ENCODE data around the gene NHSL2. TPM values are rescaled to one million over a fixed set of nuclear protein-coding genes. Genes with fewer than 3 reads are reported as not detected.

The NHSL2 gene
- total and polyA plus RNA-seq, 2 experiments from 2014 or later: 4.7 to 9.5 TPM

GRCh38 chrX:72124540-72125201, 214.0 kb downstream of the NHSL2 start:
- Histone ChIP-seq H4K20me1 (replicated peaks; ENCODE audit: insufficient read depth) (no peaks in the 10 kb centered on the region), H3K4me1 (ENCODE audit: insufficient read depth) (peaks cover 6% of the 10 kb centered on the region), H3K27ac (ENCODE audit: low read depth) (no peak overlapping the region), H3K9me2 (ENCODE audit: insufficient read depth) (no peaks in the 10 kb centered on the region), H3K79me2 (replicated peaks; ENCODE audit: insufficient read depth) (no peaks in the 10 kb centered on the region), H3K4me3 (no peak overlapping the region), H3K4me2 (0 out of 2 replicates have a peak overlapping the region, but pooled peaks have one; percentile 66), H3K36me3 (ENCODE audit: insufficient read depth) (no peaks in the 10 kb centered on the region), H2AFZ (no peak overlapping the region), H3K27me3 (ENCODE audit: insufficient read depth) (peaks cover 12% of the 10 kb centered on the region), H3F3A (replicated peaks; ENCODE audit: low read depth) (no peaks in the 10 kb centered on the region)
- no peak for DNase-seq (ENCODE audit: low spot score)
- no peak for TF ChIP-seq ETS1 (IDR thresholded peaks at IDR 0.05)
- Mint-ChIP-seq H3K36me3 (ENCODE audit: low read depth) (peaks cover 14% of the 10 kb centered on the region), H3K4me1 (peaks cover 46% of the 10 kb centered on the region), H3K4me3 (peak overlapping the region; percentile 37; the same call in 1 of the 3 replicates), H3K27ac (no peak overlapping the region), H3K27me3 (ENCODE audit: insufficient read depth, low read depth, poor library complexity) (peaks cover 24% of the 10 kb centered on the region), H3K9me3 (peaks cover 9% of the 10 kb centered on the region)
- ATAC-seq: no peak

- H3K9me2 ChIP-seq (ENCODE audit: insufficient read depth): no peaks in the 10 kb centered on the region
- peaks cover 21% of the 10 kb centered on the region for H3K27me3 ChIP-seq (ENCODE audit: insufficient read depth)
- H3K4me2 ChIP-seq: no peak overlapping the region
- Mint-ChIP-seq H3K4me1 (peaks cover 53% of the 10 kb centered on the region), H3K9me3 (peaks cover 16% of the 10 kb centered on the region), H3K4me3 (no peak overlapping the region), H3K27ac (no peak overlapping the region), H3K27me3 (ENCODE audit: insufficient read depth, low read depth, poor library complexity) (peaks cover 32% of the 10 kb centered on the region), H3K36me3 (ENCODE audit: low read depth) (peaks cover 22% of the 10 kb centered on the region)
- no peaks in the 10 kb centered on the region for H4K20me1 ChIP-seq (replicated peaks; ENCODE audit: insufficient read depth)
- H3F3A ChIP-seq (replicated peaks; ENCODE audit: low read depth): no peaks in the 10 kb centered on the region
- no peaks in the 10 kb centered on the region for H3K79me2 ChIP-seq (replicated peaks; ENCODE audit: insufficient read depth)
- DNase-seq (ENCODE audit: low spot score) (no peak), ATAC-seq (no peak)
- no peak overlapping the region for H2AFZ ChIP-seq
- no peak overlapping the region for H3K4me3 ChIP-seq
- H3K4me1 ChIP-seq (ENCODE audit: insufficient read depth): peaks cover 9% of the 10 kb centered on the region
- H3K27ac ChIP-seq (ENCODE audit: low read depth): no peak overlapping the region
- no peaks in the 10 kb centered on the region for H3K36me3 ChIP-seq (ENCODE audit: insufficient read depth)
- TF ChIP-seq JUNB (IDR thresholded peaks at IDR 0.05; ENCODE audit: unreplicated experiment): no peak
- no peak for TF ChIP-seq NANOG (IDR thresholded peaks at IDR 0.05; ENCODE audit: borderline replicate concordance)
- no peak for TF ChIP-seq ZNF114 (CRISPR knock-in tag; IDR thresholded peaks at IDR 0.05)
- TF ChIP-seq CREB1 (CRISPR knock-in tag; IDR thresholded peaks at IDR 0.05; ENCODE audit: low read depth): no peak
- no peak for TF ChIP-seq ETS1 (IDR thresholded peaks at IDR 0.05)
- TF ChIP-seq EZH2phosphoT487 (IDR thresholded peaks at IDR 0.05; ENCODE audit: unreplicated experiment): no peak
- TF ChIP-seq ZNF331 (CRISPR knock-in tag; IDR thresholded peaks at IDR 0.05; ENCODE audit: low read depth): no peak
- no peak for TF ChIP-seq POLR2AphosphoS5 (IDR thresholded peaks at IDR 0.05; ENCODE audit: low read depth)
- no peak for TF ChIP-seq REST (IDR thresholded peaks at IDR 0.05; ENCODE audit: unreplicated experiment)
- no peak for TF ChIP-seq EZH2 (IDR thresholded peaks at IDR 0.05; ENCODE audit: low read depth, unreplicated experiment)
- TF ChIP-seq STAT1 (IDR thresholded peaks at IDR 0.05; ENCODE audit: unreplicated experiment): no peak
- TF ChIP-seq CTCF (conservative IDR thresholded peaks at IDR 0.05; ENCODE audit: low read depth in 2 of 2): no peak
Measured at GRCh38 chrX:72125331-72126047, 214.8 kb downstream of the NHSL2 start.

All from GM23338 (cell line).